ENCODE data around the gene RUVBL1. TPM values are rescaled to one million over a fixed set of nuclear protein-coding genes. Genes with fewer than 3 reads are reported as not detected.

Gene RUVBL1
- total RNA-seq, 2 donors from 2014 or later: 16.1 to 48.2 TPM

DNA sequence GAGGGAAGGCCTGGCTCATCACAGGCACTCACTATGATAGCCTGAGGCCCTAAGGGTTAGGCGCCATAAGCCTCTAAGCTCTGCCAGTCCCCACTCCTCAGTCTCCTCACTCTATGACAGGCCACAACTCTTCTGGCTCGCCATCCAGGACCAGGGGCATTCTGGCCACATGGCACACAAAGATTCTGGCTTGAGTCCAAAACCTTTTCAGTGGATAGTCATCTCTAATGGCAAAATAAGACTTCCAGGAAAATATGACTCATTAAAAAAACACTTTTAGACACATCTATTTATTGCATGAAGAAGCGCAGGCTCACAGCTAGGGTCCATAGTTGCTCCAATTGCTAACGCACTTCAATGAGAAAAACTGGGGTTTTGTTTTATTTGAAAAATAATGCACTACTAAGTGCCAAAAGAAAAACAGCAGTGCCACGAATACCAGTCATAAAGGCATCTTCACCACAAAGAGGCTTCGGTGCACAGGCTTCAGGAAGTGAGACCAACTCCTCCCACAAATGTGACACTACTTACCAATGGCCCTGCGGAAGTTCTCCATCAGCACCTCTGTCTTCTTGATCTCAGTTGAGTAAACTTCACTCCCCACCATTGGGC lies 11.1 kb downstream of the RUVBL1 start:
- no peaks in the 10 kb centered on the region for H3K36me3 ChIP-seq
- no peak overlapping the region for H3K4me3 ChIP-seq
- no peaks in the 10 kb centered on the region for H3K4me1 ChIP-seq
- H3K27me3 ChIP-seq: no peaks in the 10 kb centered on the region
- TF ChIP-seq, protein P1, sequence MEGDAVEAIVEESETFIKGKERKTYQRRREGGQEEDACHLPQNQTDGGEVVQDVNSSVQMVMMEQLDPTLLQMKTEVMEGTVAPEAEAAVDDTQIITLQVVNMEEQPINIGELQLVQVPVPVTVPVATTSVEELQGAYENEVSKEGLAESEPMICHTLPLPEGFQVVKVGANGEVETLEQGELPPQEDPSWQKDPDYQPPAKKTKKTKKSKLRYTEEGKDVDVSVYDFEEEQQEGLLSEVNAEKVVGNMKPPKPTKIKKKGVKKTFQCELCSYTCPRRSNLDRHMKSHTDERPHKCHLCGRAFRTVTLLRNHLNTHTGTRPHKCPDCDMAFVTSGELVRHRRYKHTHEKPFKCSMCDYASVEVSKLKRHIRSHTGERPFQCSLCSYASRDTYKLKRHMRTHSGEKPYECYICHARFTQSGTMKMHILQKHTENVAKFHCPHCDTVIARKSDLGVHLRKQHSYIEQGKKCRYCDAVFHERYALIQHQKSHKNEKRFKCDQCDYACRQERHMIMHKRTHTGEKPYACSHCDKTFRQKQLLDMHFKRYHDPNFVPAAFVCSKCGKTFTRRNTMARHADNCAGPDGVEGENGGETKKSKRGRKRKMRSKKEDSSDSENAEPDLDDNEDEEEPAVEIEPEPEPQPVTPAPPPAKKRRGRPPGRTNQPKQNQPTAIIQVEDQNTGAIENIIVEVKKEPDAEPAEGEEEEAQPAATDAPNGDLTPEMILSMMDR (IDR thresholded peaks at IDR 0.05): no peak
- H3K9me3 ChIP-seq: no peaks in the 10 kb centered on the region
- H3K27ac ChIP-seq: no peak overlapping the region
- DNase-seq: no peak
- no peak overlapping the region for H3K9ac ChIP-seq (ENCODE audit: low read depth in 2 of 2, low read length in 2 of 2)
- intact Hi-C loops (cut with DNase I): no loop called here

DNA sequence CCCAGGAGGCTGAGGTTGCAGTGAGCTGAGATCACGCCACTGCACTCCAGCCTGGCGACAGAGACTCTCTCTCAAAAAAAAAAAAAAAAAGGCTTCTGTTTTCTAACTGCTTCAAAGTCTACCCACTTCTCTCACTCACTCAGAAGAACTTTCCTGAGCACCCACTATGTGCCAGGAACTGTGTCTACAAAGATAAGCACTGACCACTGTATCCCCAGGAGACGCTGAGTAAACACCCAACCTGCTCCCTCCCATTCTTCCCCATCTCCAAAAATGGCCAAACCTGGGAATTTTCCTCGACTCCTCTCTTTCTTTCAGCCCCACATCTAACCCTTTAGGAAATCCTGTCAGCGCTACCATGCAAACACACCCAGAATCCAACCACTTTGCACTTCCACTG lies 12.5 kb downstream of the RUVBL1 start:
- TF ChIP-seq, protein P1 (IDR thresholded peaks at IDR 0.05): no peak
- no peaks in the 10 kb centered on the region for H3K4me1 ChIP-seq
- no peak overlapping the region for H3K4me3 ChIP-seq
- H3K27me3 ChIP-seq: no peaks in the 10 kb centered on the region
- H3K27ac ChIP-seq: no peak overlapping the region
- no peaks in the 10 kb centered on the region for H3K36me3 ChIP-seq
- DNase-seq: no peak
- intact Hi-C loops (cut with DNase I): no loop called here
- no peak overlapping the region for H3K9ac ChIP-seq (ENCODE audit: low read depth in 2 of 2, low read length in 2 of 2)
- no peaks in the 10 kb centered on the region for H3K9me3 ChIP-seq

DNA sequence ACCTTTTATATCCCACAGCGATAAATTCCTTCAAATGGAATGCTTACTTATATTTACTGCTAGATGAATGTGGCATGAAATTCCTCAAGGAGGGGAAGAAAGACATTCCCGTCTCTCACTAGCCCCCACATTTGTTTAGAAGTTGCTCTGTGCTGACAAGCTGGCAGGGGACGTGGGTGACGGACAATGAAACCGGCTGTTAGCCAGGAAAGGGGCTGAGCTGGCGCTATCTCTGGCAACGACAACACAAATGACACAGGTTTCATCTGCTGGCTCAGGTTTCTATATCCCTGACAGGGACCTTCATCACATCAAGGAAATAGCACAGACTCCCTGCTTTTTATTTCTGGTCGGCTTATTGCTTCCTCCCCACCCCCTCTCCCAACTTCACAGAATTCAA lies 15.8 kb downstream of the RUVBL1 start:
- TF ChIP-seq, protein P1 (IDR thresholded peaks at IDR 0.05): no peak
- DNase-seq: no peak
- no peaks in the 10 kb centered on the region for H3K9me3 ChIP-seq
- H3K27ac ChIP-seq: no peak overlapping the region
- no peaks in the 10 kb centered on the region for H3K36me3 ChIP-seq
- no peaks in the 10 kb centered on the region for H3K4me1 ChIP-seq
- intact Hi-C loops (cut with DNase I): no loop called here
- H3K4me3 ChIP-seq: no peak overlapping the region
- H3K9ac ChIP-seq (ENCODE audit: low read depth in 2 of 2, low read length in 2 of 2): no peak overlapping the region
- no peaks in the 10 kb centered on the region for H3K27me3 ChIP-seq

DNA sequence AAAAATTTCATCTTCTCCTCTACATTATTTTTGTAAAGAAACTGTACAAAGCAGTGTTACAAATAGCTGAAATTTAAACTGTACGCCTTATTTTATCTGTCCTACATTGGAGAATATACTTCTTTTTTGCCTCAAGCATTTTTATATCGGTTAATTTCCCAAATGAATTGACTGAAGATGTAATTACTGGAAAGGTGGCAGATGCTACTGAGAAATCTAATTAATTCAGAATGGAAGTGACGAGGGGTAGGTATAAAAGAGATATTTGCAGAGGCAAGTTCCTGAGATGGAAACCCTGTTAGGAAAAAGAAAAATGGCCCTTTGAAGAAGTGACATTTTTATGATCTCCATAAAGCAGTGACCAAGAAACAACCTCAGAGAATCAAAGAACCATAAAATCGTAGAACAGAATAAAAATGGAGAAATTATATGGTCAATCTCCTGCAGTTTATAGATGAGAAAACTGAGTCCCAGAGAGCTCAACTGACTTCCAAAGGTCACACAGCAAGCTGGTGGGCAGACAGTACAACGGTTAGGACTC lies 20.4 kb downstream of the RUVBL1 start:
- H3K9me3 ChIP-seq: no peaks in the 10 kb centered on the region
- no peaks in the 10 kb centered on the region for H3K4me1 ChIP-seq
- intact Hi-C loops (cut with DNase I): no loop called here
- H3K36me3 ChIP-seq: no peaks in the 10 kb centered on the region
- H3K27ac ChIP-seq: no peak overlapping the region
- no peak overlapping the region for H3K9ac ChIP-seq (ENCODE audit: low read depth in 2 of 2, low read length in 2 of 2)
- no peak for DNase-seq
- no peak overlapping the region for H3K4me3 ChIP-seq
- TF ChIP-seq, protein P1 (IDR thresholded peaks at IDR 0.05): no peak
- H3K27me3 ChIP-seq: no peaks in the 10 kb centered on the region

DNA sequence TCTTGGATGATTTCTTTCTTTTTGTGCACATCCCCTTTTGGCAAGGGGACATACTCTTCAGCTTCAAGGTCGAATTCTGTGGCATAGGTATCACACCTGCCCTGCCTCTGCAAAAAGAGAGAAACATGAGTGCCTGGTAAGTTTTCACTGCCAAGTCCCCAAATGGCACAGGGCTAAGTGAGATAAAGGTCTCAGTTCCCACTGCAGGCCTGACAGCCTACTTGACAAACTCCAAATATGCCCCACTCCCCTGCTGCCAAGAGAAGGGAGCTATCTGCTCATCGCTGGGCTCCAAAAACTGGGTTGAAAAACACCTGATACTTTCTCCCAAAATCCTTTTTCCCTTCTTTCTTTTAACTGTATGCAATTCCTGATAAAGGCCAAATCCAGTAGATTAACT lies 23.0 kb downstream of the RUVBL1 start:
- TF ChIP-seq, protein P1 (IDR thresholded peaks at IDR 0.05): no peak
- H3K9me3 ChIP-seq: no peaks in the 10 kb centered on the region
- no peak overlapping the region for H3K4me3 ChIP-seq
- H3K27me3 ChIP-seq: no peaks in the 10 kb centered on the region
- H3K4me1 ChIP-seq: no peaks in the 10 kb centered on the region
- intact Hi-C loops (cut with DNase I): no loop called here
- no peak overlapping the region for H3K27ac ChIP-seq
- DNase-seq: no peak
- no peaks in the 10 kb centered on the region for H3K36me3 ChIP-seq
- no peak overlapping the region for H3K9ac ChIP-seq (ENCODE audit: low read depth in 2 of 2, low read length in 2 of 2)
